ENCODE data around the gene LRP2.

LRP2 gene

DNA sequence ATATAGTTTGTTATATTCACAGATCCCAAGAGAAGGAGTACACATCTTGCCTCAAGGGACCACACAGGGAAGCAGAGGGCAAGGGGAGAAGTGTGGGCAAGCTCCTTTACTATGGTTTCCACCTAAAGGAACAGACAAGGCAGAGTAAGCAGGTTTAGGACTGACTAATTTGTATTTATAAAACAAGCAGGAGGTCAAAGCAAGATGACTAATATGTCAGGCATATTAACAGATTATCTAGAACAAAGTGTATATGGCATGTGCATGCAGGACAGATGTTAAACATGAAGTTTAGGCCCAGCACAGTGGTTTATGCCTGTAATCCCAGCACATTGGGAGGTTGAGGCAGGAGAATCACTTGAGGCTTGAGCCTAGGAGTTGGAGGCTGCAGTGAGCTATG, 3.7 kb upstream of the LRP2 start:
- no peaks in the 10 kb centered on the region for H3K36me3 ChIP-seq (ENCODE audit: control insufficient read depth, insufficient read depth, low read length, severe bottlenecking)
- no peaks in the 10 kb centered on the region for H3K9me3 ChIP-seq (ENCODE audit: control insufficient read depth, low read length)
- H3K9ac ChIP-seq (ENCODE audit: low read length): no peak overlapping the region
- no peak overlapping the region for H3K4me3 ChIP-seq (ENCODE audit: low read length)
- no peak for DNase-seq (ENCODE audit: low read depth)
- H3K4me1 ChIP-seq (ENCODE audit: control insufficient read depth, insufficient read depth, low read length): peaks cover 30% of the 10 kb centered on the region
- H3K27me3 ChIP-seq (replicated peaks; ENCODE audit: control insufficient read depth, insufficient read depth, low read length): peaks cover 26% of the 10 kb centered on the region

DNA sequence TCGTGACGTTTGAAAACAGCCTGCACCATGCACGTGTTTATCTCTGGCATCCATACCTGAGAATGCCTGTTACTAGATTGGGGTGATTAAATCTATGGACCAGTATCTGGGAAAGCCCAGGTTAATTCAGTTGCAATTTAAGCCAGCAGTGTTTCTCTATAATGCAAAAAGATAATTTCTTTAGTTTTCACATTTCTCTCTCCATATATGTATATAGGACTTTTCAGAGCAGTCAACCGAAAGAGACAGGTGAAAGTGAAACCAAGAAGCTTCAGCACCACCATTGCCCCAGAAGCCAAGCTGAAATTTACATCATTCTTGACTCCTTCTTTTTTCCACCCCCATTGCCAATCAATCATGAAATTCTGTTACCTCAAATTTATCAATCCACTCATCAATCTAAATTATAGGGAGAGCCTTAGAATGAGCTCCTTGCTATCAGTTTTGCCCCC, 2.7 kb upstream of the LRP2 start:
- Histone ChIP-seq H3K27me3 (replicated peaks; ENCODE audit: control insufficient read depth, insufficient read depth, low read length) (peaks cover 36% of the 10 kb centered on the region), H3K4me1 (ENCODE audit: control insufficient read depth, insufficient read depth, low read length) (peaks cover 30% of the 10 kb centered on the region), H3K36me3 (ENCODE audit: control insufficient read depth, insufficient read depth, low read length, severe bottlenecking) (no peaks in the 10 kb centered on the region), H3K9me3 (ENCODE audit: control insufficient read depth, low read length) (no peaks in the 10 kb centered on the region), H3K9ac (ENCODE audit: low read length) (no peak overlapping the region), H3K4me3 (ENCODE audit: low read length) (peak overlapping the region; percentile 73)
- peak; percentile 14 for DNase-seq (ENCODE audit: low read depth)

DNA sequence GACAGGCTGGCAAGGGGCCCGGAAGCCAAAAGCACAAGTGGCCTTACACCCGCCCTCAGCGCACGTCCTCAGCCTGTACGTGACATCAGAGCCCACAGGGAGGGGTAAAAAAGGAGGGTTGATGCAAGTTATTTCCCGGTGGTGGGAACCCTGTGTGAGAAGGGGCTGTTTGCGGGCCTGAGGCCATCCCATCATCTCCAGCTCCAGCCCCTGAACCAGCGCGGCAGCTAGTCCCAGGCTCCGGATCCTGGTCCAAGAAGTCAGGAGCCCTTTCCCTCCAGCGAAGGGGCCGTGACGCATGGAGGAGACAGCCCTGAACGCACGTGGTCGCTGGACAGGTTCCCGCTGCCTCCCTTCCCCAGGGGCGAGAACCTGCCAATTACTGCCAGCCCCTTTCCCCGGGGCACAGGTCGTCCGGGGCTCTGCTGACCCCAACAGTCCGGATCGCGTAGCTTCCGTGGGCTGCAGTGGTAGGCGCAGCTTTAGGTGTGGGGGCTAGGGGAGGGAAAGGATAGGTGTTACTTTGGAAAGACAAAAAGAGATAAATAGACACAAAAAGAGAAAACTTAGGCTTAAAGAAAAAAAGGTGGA, 1.3 kb upstream of the LRP2 start:
- Histone ChIP-seq H3K9ac (ENCODE audit: low read length) (no peak overlapping the region), H3K27me3 (replicated peaks; ENCODE audit: control insufficient read depth, insufficient read depth, low read length) (peaks cover 42% of the 10 kb centered on the region), H3K4me1 (ENCODE audit: control insufficient read depth, insufficient read depth, low read length) (peaks cover 30% of the 10 kb centered on the region), H3K4me3 (ENCODE audit: low read length) (peak overlapping the region; percentile 73), H3K9me3 (ENCODE audit: control insufficient read depth, low read length) (no peaks in the 10 kb centered on the region), H3K36me3 (ENCODE audit: control insufficient read depth, insufficient read depth, low read length, severe bottlenecking) (no peaks in the 10 kb centered on the region)
- peak; percentile 32 for DNase-seq (ENCODE audit: low read depth)

DNA sequence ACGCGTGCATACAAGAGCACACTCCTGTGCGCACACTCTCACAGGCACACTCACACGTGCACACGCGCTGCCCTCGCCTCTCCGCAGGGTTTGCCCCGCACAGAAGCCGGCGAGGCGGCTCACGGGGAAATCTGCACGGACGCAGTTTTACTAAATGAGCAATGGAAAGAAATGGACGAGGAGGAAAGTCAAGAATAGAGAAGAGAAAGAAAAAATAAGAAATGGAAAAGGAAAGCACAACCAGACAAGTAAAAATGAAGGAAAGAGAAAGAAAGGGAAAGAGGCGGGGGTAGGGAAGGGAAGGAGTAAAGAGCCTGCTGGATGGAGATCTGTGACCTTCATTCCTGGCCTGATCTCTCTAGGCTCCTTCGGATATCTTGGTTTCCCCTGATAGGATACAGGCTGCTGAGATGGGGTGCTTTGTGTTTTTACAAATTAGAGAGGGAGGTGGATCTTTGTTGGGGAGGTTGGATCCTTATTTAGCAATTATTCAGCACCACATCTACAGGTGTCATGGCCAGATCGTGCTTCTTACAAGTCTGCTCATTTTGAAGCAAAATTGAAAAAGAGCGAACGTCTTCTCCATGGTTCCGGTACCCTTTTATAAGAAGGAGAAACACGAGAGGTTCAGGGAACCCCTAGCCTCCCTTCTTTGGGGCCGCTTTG, 693 bp upstream of the LRP2 start:
- Histone ChIP-seq H3K36me3 (ENCODE audit: control insufficient read depth, insufficient read depth, low read length, severe bottlenecking) (no peaks in the 10 kb centered on the region), H3K4me3 (ENCODE audit: low read length) (peak overlapping the region; percentile 73), H3K27me3 (replicated peaks; ENCODE audit: control insufficient read depth, insufficient read depth, low read length) (peaks cover 48% of the 10 kb centered on the region), H3K9me3 (ENCODE audit: control insufficient read depth, low read length) (no peaks in the 10 kb centered on the region), H3K9ac (ENCODE audit: low read length) (no peak overlapping the region), H3K4me1 (ENCODE audit: control insufficient read depth, insufficient read depth, low read length) (peaks cover 30% of the 10 kb centered on the region)
- peak; percentile 6 for DNase-seq (ENCODE audit: low read depth)

DNA sequence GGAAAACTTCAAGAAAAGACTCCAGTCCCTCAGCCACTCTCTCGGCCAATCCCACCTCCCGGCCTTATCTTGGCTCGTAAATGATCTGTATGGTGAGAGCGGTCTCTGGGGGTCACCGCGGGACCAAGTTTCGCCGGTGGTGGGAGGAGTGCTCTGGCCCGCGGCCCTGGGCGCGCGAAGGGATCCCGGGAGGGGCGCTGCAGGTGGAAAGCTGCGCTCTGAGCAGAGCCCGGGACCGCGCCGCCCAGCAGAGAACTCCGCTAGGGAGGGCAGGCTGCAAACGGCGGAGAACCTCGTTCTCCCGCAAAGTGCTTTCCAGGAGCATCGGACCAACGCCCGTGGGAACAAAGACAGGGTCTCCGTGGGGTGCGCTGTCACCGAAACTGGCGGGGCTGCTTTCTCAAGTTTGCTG, 622 bp downstream of the LRP2 start:
- DNase-seq (ENCODE audit: low read depth): peak; percentile 35
- no peak overlapping the region for H3K9ac ChIP-seq (ENCODE audit: low read length)
- H3K4me1 ChIP-seq (ENCODE audit: control insufficient read depth, insufficient read depth, low read length): peaks cover 30% of the 10 kb centered on the region
- H3K27me3 ChIP-seq (replicated peaks; ENCODE audit: control insufficient read depth, insufficient read depth, low read length): peaks cover 51% of the 10 kb centered on the region
- peak overlapping the region; percentile 73 for H3K4me3 ChIP-seq (ENCODE audit: low read length)
- H3K36me3 ChIP-seq (ENCODE audit: control insufficient read depth, insufficient read depth, low read length, severe bottlenecking): no peaks in the 10 kb centered on the region
- no peaks in the 10 kb centered on the region for H3K9me3 ChIP-seq (ENCODE audit: control insufficient read depth, low read length)

DNA sequence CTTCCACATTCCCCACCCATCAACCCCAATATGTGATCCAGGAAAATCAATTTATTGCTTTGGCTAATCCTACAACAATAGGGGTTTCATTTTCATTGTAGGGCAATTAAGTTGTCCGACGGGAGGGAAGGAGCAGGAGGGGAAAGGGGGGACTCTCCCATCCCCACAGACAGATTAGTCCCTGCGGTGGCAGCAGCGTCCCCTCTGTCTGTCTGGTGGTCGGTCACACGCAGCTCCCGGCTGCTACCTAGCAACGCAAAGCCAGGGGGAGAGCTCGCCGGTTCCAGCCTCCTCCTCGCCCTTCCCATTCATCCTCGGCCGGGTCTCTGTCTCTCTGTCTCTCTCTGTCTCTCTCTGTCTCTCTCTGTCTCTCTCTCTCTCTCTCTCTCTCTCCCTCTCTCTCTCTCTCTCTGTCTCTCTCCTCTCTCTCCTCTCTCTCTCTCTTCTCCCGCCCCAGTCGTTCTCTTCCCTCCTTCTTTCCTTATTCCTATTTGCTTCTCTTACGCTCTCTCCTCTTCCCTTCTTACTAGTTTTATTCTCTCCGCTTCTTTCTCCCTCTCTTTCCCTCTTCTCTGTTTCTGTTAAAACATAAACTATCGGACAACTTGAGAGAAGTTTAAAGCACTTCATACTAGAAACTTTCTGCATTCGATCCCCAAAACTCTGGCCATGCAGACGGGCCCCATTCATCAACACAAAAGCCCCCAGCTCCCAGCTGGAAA, 1.2 kb downstream of the LRP2 start:
- no peak for DNase-seq (ENCODE audit: low read depth)
- Histone ChIP-seq H3K4me3 (ENCODE audit: low read length) (peak overlapping the region; percentile 73), H3K27me3 (replicated peaks; ENCODE audit: control insufficient read depth, insufficient read depth, low read length) (peaks cover 51% of the 10 kb centered on the region), H3K9me3 (ENCODE audit: control insufficient read depth, low read length) (no peaks in the 10 kb centered on the region), H3K4me1 (ENCODE audit: control insufficient read depth, insufficient read depth, low read length) (peaks cover 30% of the 10 kb centered on the region), H3K36me3 (ENCODE audit: control insufficient read depth, insufficient read depth, low read length, severe bottlenecking) (no peaks in the 10 kb centered on the region), H3K9ac (ENCODE audit: low read length) (no peak overlapping the region)

DNA sequence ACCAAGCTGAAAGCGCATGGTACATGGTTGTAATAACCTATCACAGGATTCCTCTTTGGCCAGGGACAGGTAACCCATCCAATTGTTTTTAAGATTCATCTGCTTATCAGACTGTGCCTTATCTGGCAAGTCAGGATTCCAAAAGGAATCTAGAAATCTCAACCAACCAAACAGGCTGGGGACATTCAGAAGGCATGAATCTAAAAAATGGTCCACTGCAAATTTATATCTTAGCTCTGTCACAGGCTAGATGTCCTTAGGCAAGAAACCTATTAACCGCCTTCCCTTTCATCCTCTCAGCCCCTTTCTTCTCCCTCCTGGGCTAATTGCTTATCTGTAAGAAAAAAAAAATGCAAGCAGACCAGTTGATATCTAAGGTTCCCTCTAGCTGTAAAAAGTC, 4.3 kb downstream of the LRP2 start:
- no peaks in the 10 kb centered on the region for H3K36me3 ChIP-seq (ENCODE audit: control insufficient read depth, insufficient read depth, low read length, severe bottlenecking)
- no peak overlapping the region for H3K9ac ChIP-seq (ENCODE audit: low read length)
- H3K9me3 ChIP-seq (ENCODE audit: control insufficient read depth, low read length): no peaks in the 10 kb centered on the region
- no peak for DNase-seq (ENCODE audit: low read depth)
- H3K4me3 ChIP-seq (ENCODE audit: low read length): no peak overlapping the region
- peaks cover 12% of the 10 kb centered on the region for H3K4me1 ChIP-seq (ENCODE audit: control insufficient read depth, insufficient read depth, low read length)
- peaks cover 42% of the 10 kb centered on the region for H3K27me3 ChIP-seq (replicated peaks; ENCODE audit: control insufficient read depth, insufficient read depth, low read length)

DNA sequence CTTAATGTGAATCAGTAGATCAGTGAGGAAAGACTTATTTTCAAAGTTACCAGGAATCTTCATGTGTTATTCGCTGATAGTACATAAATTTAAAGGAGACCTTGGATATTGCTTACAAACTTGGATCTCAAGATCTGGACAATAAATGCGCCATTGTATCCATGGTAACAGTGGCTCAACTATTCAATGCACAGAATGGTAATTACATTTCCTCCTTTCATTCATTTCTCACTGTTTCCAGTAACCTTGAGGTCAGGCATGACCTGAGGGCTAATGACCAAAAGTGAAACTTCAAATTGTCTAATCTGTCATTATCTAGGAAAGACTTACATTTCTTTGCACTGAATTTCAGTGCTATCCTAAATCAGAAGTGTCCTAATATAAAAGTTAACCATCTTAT, 8.1 kb downstream of the LRP2 start:
- Histone ChIP-seq H3K27me3 (replicated peaks; ENCODE audit: control insufficient read depth, insufficient read depth, low read length) (peaks cover 10% of the 10 kb centered on the region), H3K9me3 (ENCODE audit: control insufficient read depth, low read length) (no peaks in the 10 kb centered on the region), H3K4me3 (ENCODE audit: low read length) (no peak overlapping the region), H3K4me1 (ENCODE audit: control insufficient read depth, insufficient read depth, low read length) (no peaks in the 10 kb centered on the region), H3K36me3 (ENCODE audit: control insufficient read depth, insufficient read depth, low read length, severe bottlenecking) (no peaks in the 10 kb centered on the region), H3K9ac (ENCODE audit: low read length) (no peak overlapping the region)
- DNase-seq (ENCODE audit: low read depth): no peak

DNA sequence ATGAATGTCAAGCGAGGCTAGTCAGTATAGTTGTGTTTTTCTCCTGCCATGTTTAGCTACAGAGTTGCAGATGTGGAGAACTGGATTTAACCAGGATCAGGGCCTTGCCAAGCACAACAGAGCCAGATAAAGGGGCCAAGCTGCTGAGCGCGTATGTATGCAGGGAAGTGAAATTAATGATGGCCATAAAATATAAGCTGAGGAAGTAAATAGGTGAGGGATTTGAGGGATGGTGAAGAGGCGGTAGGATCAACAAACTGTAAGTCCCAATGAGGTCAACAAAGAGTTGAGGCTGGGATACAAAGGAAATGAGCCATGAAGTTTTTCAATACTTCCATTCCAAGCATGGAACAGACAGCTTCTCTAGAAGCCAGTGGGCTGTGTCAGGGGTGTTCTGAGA, 10.6 kb downstream of the LRP2 start:
- DNase-seq (ENCODE audit: low read depth): no peak
- H3K27me3 ChIP-seq (replicated peaks; ENCODE audit: control insufficient read depth, insufficient read depth, low read length): no peaks in the 10 kb centered on the region
- H3K36me3 ChIP-seq (ENCODE audit: control insufficient read depth, insufficient read depth, low read length, severe bottlenecking): no peaks in the 10 kb centered on the region
- H3K4me3 ChIP-seq (ENCODE audit: low read length): no peak overlapping the region
- H3K9me3 ChIP-seq (ENCODE audit: control insufficient read depth, low read length): no peaks in the 10 kb centered on the region
- H3K4me1 ChIP-seq (ENCODE audit: control insufficient read depth, insufficient read depth, low read length): no peaks in the 10 kb centered on the region
- no peak overlapping the region for H3K9ac ChIP-seq (ENCODE audit: low read length)

DNA sequence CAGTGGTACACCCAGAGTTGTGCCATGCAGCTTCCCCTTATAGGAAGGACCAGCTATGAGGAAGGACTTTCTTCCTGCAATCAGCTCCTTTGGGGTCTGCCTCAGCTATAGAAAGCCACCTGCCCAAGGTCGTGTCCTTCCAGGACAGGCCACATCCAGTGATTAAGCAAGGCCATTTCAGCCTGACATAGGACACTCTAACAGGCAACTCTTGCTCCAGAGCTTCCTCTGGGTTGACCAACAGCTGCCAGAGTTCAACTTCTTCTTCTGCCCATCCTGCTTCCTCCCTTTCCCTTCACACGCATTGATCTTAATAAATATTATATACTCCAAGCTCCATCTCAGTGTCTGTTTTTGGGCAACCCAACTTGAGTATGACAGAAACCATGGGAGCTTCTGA, 12.8 kb downstream of the LRP2 start:
- no peak overlapping the region for H3K4me3 ChIP-seq (ENCODE audit: low read length)
- H3K36me3 ChIP-seq (ENCODE audit: control insufficient read depth, insufficient read depth, low read length, severe bottlenecking): no peaks in the 10 kb centered on the region
- no peaks in the 10 kb centered on the region for H3K9me3 ChIP-seq (ENCODE audit: control insufficient read depth, low read length)
- DNase-seq (ENCODE audit: low read depth): no peak
- H3K4me1 ChIP-seq (ENCODE audit: control insufficient read depth, insufficient read depth, low read length): no peaks in the 10 kb centered on the region
- no peaks in the 10 kb centered on the region for H3K27me3 ChIP-seq (replicated peaks; ENCODE audit: control insufficient read depth, insufficient read depth, low read length)
- no peak overlapping the region for H3K9ac ChIP-seq (ENCODE audit: low read length)

DNA sequence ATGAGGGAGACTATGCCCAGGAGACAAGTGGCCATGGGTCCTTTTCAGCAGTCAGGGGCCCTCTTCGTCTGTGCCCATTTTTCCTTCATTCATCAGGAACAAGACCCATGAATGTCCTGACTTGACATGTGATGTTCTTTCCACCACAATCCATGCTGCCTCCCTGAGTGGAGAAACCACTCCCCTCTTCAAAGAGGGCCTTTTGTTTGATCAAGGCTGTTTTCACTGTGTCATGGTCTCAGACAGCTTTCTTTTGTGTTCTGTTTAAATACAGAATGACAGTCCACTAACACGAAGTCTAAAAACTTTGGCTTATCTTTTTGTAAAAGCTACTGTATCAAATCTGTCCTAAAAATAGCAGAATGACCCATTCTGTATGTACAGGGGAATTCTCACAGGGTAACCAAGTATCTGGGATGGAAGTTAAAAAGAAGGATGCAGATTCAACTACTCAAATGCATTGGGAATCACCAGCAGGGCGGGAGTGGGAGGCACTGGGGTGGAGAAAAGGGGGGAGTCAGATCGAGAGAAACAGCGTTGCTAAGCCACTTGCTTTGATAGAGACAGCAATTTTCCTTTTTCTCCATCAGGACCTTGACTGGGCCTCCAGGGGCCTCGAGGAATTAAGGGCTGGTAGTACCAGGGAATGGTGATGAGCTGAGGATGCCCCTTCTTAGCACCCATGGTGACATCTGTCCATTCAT, 13.9 kb downstream of the LRP2 start:
- no peak for DNase-seq (ENCODE audit: low read depth)
- no peak overlapping the region for H3K9ac ChIP-seq (ENCODE audit: low read length)
- no peak overlapping the region for H3K4me3 ChIP-seq (ENCODE audit: low read length)

More for the DNA sequence above, 13.9 kb downstream of the LRP2 start:
- Histone ChIP-seq H3K27me3 (replicated peaks; ENCODE audit: control insufficient read depth, insufficient read depth, low read length) (no peaks in the 10 kb centered on the region), H3K4me1 (ENCODE audit: control insufficient read depth, insufficient read depth, low read length) (no peaks in the 10 kb centered on the region), H3K36me3 (ENCODE audit: control insufficient read depth, insufficient read depth, low read length, severe bottlenecking) (no peaks in the 10 kb centered on the region), H3K9me3 (ENCODE audit: control insufficient read depth, low read length) (no peaks in the 10 kb centered on the region)
